Left lobe of liver (tissue), 2 donors: ENCODE results near the gene FAM171A2. TPM values are rescaled to one million over a fixed set of nuclear protein-coding genes. Genes with fewer than 3 reads are reported as not detected.
A peak's percentile ranks its signal among the peaks of the same experiment; 100 is the strongest.
"Not testable (repeated sequence)": the region's sequence is repeated elsewhere in the genome, so short reads cannot be mapped to it uniquely, and the experiment has no call there.

ENCODE experiments used
- ATAC-seq: fragments of 200-7000 bp; cut with Tn5 transposase; one replicate; pipeline ENCODE4 v1.9.1; 2020; ENCODE audit warnings: mild to moderate bottlenecking, moderate library complexity
- DNase-seq: peaks from one replicate; pipeline ENCODE4 v3.0.0-alpha.2; 2020; ENCODE audit warnings: low spot score
- total RNA-seq: library from RNA; stranded (reverse); gene quantifications from one replicate; pipeline ENCODE4 v1.2.1, GENCODE V29; 2021
- donor health status: DM: no; HTN: no; CAD: no; lungs with moderate emphysema.
- donor health status: DM: no; HTN: yes; CAD: no.

Gene FAM171A2
- 0.20 TPM for total RNA-seq

- DNase-seq (no peak), ATAC-seq (peak; percentile 96)
Measured at GRCh38 chr17:44363613-44364159, at the start of gene FAM171A2. TSS of gene FAM171A2 (minus strand) at chr17:44363853. CDS start at chr17:44363714, 139 bp downstream.

GRCh38 chr17:44409309-44410028, 45.8 kb upstream of the FAM171A2 start:
- ATAC-seq, result no peak
- no peak for DNase-seq

GRCh38 chr17:44408786-44409185, 45.1 kb upstream of the FAM171A2 start:
- DNase-seq (no peak), ATAC-seq (no peak)

- ATAC-seq, result no peak
Measured at GRCh38 chr17:44402564-44403172, 39.0 kb upstream of the FAM171A2 start.

GRCh38 chr17:44400226-44400847, 36.7 kb upstream of the FAM171A2 start:
- DNase-seq, result no peak
- ATAC-seq, result peak; percentile 63

More at GRCh38 chr17:44402564-44403172, 39.0 kb upstream of the FAM171A2 start:
- DNase-seq, result no peak

- DNase-seq, result no peak
- no peak for ATAC-seq
Measured at GRCh38 chr17:44398692-44399691, 35.3 kb upstream of the FAM171A2 start.

GRCh38 chr17:44397479-44398440, 34.1 kb upstream of the FAM171A2 start:
- ATAC-seq (no peak), DNase-seq (no peak)

GRCh38 chr17:44396946-44397345, 33.3 kb upstream of the FAM171A2 start:
- DNase-seq (no peak), ATAC-seq (no peak)

GRCh38 chr17:44394833-44395232, 31.2 kb upstream of the FAM171A2 start:
- DNase-seq, result no peak
- no peak for ATAC-seq

- DNase-seq, result not testable (repeated sequence)
Measured at GRCh38 chr17:44394112-44394511, 30.5 kb upstream of the FAM171A2 start.

GRCh38 chr17:44390250-44390870, 26.7 kb upstream of the FAM171A2 start:
- DNase-seq (no peak), ATAC-seq (no peak)

More at GRCh38 chr17:44394112-44394511, 30.5 kb upstream of the FAM171A2 start:
- ATAC-seq, result not testable (repeated sequence)

GRCh38 chr17:44389723-44390202, 26.1 kb upstream of the FAM171A2 start:
- DNase-seq, result no peak
- no peak for ATAC-seq

- ATAC-seq (no peak), DNase-seq (no peak)
Measured at GRCh38 chr17:44389281-44389680, 25.6 kb upstream of the FAM171A2 start, which contains the start of gene ITGA2B. TSS of gene ITGA2B (minus strand) at chr17:44389649. CDS start at chr17:44389473, 176 bp downstream.

GRCh38 chr17:44387804-44388203, 24.2 kb upstream of the FAM171A2 start:
- no peak for DNase-seq

GRCh38 chr17:44386182-44386525, 22.5 kb upstream of the FAM171A2 start:
- DNase-seq (no peak), ATAC-seq (no peak)

More at GRCh38 chr17:44387804-44388203, 24.2 kb upstream of the FAM171A2 start:
- no peak for ATAC-seq

- peak; percentile 70 for DNase-seq
- ATAC-seq, result peak; percentile 91
Measured at GRCh38 chr17:44385287-44386181, 21.9 kb upstream of the FAM171A2 start.

GRCh38 chr17:44384823-44385286, 21.2 kb upstream of the FAM171A2 start:
- ATAC-seq (peak; percentile 21), DNase-seq (no peak)
